ENCODE data around the gene GNG8.
"Not testable (repeated sequence)": the region's sequence is repeated elsewhere in the genome, so short reads cannot be mapped to it uniquely, and the experiment has no call there.

The GNG8 gene

DNA sequence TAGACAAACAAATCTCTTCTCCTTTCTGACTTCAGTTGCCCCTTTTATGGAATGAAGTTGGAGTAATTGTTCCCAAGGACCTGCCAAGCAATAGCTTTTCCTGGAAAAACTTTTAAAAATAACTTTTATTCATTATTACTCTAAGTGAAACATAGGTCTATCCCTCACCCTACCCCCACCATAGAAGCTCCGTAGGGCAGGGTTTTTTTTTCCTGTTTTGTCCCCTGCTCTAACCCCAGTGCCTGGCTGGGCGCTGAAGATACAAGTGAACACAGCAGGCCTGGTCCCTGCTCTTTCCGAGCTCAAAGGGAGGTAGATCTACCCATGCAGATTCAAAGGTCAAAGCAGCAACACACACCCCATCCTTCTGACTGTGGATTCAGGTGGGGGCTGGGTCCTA is 8.7 kb upstream of the GNG8 start:
- no peak for DNase-seq

DNA sequence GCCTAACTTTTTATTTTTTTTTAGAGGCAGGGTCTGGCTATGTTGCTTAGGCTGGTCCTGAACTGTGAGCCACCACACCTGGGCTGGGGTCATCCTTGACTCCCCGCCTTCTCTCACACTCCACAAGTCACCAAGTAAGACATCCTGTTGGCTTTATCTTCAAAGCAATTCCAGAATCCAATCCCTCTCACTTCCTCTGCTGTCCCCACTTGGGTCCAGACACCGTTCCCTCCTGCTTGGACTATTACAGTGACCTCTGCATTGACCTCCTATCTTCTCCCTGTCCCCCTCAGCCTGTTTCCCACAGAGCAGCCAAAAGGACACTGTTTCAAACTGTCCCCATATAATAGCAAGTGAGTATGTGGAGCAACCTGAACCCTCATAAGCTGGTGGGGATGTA is 4.7 kb upstream of the GNG8 start:
- no peak for DNase-seq

- no peak for DNase-seq
Measured at GRCh38 chr19:46639358-46640182, 3.6 kb upstream of the GNG8 start.

GRCh38 chr19:46637224-46637623 is 1.2 kb upstream of the GNG8 start:
- no peak for DNase-seq

DNA sequence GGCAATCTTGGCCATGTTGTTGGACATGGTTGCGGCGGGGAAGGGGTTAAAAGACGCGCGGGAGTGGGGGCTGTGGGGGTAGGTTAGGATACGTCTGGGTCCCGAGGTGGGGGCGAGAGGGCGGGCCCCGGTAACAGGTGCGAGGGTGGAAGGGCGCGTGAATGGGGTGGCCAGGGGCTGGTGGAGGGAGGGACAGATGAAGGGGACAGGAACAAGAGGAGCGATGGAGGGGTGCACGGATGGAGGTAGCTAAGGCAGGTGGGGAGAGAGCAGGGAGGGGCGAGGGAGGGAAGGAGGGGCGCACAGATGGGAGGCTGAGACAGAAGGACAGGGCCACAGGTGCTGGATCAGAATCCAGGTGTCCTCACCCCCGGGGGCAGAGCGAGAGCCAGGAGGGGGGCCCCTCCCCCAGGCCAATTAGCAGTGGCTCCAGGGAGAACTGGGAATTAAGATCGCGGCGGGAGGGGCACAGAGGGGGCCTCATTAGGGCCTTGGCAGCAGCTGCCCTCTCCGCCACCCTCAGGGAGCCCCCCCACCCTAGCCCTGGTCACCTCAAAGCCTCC is 1.3 kb downstream of the GNG8 start:
- no peak for DNase-seq

- DNase-seq = peak; percentile 77
Measured at GRCh38 chr19:46634045-46634655, 1.9 kb downstream of the GNG8 start.

DNA sequence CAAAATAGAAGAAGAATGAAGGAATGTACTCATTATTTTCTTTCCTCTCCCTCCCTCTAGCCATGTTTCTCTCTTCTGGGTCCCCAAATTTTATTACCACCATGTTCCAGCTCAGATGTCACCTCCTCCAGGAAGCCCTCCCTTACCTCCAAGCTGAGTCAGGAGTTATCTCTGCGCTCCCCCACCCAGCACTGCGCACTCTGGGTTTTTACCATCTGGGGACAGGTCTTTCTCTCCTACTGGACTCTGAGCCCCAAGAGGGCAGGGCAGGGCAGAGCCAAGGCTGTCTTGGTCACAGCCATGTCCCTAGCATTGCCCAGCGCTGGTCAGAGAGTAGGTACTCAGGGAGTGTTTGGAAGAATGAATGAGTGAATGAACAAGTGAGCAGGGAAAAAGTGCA is 2.9 kb downstream of the GNG8 start:
- no peak for DNase-seq

DNA sequence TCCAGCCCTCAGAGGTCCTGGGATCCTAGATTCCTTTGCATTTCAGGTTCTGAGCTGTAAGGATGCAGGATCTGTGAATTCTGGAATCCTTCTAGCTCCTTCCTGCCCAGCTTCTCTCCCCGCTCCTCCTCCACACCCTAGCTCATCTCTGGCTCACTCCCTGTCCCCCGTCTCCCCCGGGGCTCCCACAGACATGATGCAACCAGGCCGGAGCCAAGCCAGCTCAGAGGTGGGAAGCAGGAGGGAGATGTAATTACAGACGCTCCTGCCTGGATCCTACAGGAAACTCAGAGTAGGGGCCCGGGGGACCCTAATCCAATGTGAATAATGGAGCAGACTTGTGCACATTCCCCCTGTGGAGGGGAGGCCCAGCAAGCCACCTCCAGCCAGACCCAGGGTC is 4.5 kb downstream of the GNG8 start:
- DNase-seq = no peak

DNA sequence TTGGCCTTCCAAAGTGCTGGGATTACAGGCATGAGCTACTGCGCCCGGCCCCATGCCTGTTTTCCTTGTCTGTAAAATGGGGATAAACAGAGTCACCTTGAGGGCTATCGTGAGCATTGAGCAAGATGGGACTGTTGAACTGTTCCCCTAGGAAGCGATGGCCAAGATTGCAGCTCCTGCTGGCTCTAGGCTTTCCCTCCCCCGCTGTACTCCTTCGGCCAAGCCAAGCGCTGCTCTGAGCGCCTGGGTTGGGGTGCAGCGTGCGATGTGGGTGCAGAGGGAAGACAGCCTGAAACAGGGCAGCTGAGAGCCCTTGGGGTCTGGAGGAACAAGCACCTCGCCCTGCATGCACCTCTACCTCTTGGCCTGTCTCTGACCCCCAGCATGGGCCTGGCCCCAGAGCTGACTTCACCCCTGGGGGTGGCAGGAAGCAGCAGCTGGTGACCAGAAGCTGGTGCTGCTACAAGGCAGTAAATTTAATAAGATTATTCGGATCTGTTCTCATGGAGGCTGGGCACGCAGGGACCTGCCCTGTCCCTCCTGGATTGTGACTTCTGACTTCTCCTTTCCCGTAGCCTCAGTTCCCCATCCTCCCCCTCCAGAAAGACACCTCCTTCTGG is 5.3 kb downstream of the GNG8 start:
- DNase-seq = no peak

GRCh38 chr19:46629546-46630025 is 6.4 kb downstream of the GNG8 start:
- DNase-seq = no peak

GRCh38 chr19:46628970-46629369 is 7.0 kb downstream of the GNG8 start:
- DNase-seq = not testable (repeated sequence)

- no peak for DNase-seq
Measured at GRCh38 chr19:46626446-46626845, 9.6 kb downstream of the GNG8 start.

- no peak for DNase-seq
Measured at GRCh38 chr19:46625731-46626130, 10.3 kb downstream of the GNG8 start.

GRCh38 chr19:46624958-46625661 is 10.9 kb downstream of the GNG8 start, which contains the start of gene PTGIR:
TSS of gene PTGIR (minus strand) at chr19:46625089. CDS start at chr19:46624225, 864 bp downstream.
- DNase-seq = peak; percentile 64

DNA sequence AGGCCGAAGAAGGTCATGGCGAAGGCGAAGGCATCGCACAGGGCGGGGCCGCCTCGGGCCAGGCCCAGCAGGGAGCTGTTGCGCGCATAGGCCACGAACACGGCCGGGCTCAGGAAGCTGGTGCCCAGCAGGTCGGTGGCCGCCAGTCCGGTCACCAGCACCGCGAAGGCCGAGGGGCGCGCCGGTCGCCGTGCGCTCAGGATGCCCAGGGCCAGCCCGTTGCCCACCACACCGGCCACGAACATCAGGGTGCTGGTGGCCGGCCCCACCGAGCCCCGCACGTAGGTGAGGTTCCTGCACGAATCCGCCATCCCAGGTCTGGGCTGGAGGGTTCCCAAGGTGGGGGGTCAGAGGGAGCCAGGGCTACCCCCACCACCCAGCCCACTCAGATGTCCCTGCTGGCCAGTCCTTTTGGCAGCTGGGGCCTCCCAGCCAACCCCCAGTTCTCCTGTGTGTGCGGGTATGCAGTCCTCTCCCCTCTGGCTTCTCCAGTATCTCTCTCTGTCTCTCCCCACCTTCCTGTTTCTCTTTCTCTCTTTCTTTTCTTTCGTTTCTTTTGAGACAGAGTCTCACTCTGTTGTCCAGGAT is 12.0 kb downstream of the GNG8 start:
- DNase-seq = no peak

DNA sequence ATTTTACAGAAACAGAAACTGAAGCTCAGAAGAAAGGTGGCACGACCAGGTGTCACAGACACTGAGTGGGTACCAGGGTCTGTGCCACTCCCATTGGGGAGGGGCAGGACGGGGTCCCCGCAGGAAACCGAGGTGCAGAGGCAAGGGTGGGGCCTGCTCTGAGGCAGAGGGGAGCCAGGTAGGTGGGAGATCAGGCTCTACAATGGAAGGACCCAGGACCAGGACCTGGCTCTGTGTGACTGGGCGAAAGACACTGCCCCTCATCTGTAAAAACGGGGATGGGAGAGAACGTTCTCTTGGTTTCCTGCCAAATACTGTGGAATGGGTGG is 13.9 kb downstream of the GNG8 start:
- DNase-seq = no peak

GRCh38 chr19:46621191-46622117 is 14.5 kb downstream of the GNG8 start:
- DNase-seq = no peak

DNA sequence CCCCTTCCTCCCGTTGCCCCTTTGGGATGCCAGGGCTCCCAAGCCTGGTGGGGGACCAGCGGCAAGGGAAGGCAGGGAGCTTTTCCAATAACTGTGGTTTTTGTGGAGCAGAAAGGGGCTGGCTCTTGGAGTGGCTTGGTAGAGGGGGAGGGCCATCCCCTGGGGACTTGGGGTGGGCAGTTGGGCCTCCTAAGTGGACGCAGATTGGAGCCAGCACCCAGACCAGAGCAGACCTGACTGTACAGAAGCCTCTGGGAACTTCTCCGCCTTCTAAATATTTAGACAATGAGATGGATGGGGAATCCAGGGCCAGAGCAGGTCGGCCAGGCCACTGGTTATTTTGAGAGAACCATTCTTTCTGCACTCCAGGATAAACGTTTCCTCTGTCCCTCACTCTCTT is 15.3 kb downstream of the GNG8 start:
- no peak for DNase-seq

GRCh38 chr19:46620267-46620666 is 15.7 kb downstream of the GNG8 start:
- no peak for DNase-seq

DNA sequence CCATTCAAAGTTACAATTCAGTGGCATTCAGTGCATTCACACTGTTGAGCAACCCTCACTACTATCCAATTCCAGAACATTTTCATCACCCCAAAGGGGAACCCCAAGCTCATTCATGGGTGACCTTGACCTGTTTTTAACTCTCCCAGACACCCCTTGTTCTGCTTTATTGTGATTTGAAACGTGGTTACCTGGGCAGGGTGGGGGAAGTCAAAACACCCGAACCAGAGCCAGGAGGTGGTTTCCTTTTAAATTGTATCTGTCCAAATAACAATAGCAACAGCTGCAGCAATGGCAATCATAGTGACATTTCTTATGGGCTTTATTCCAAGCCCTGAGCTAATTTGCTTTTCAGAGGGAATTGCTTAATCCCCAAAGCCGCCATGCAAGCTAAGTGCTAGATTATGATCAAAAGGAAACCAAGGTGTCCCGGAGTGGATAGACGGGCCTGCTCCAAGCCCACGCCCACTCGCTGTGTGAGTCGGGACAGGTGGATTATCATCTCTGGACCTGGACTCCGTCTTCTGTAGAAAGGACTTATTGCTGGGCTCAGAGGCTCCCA is 17.3 kb downstream of the GNG8 start:
- DNase-seq = no peak

DNA sequence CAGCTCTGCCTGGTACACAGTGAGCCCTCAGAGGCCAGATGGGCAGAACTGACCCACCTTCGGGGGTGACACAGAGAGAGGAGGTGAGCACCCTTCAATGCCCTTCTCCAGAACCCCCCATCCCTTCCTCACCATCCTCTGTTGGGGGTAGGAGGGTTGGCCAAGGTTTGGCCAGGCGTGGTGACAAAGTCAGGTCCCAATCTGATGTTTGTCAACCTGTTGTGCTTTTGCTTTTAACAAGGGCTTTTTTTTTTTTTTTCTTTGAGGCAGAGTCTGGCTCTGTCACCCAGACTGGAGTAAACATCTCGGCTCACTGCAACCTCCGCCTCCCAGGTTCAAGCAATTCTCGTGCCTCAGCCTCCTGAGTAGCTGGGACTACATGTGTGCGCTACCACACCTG is 18.4 kb downstream of the GNG8 start:
- DNase-seq = no peak

Measured in 8988T (cell line).